Endodermal cell (in vitro differentiated cells): ENCODE results near the gene NKAIN1. TPM values are rescaled to one million over a fixed set of nuclear protein-coding genes. Genes with fewer than 3 reads are reported as not detected.

Experiments
- DNase-seq: peaks from one replicate; pipeline ENCODE4 v3.0.0-alpha.2; 2017
- H3K27ac ChIP-seq: 2 replicates; pipeline ENCODE4 v1.5.1; 2013; ENCODE audit warnings: mild to moderate bottlenecking, low read depth, low read length, moderate library complexity
- H3K27me3 ChIP-seq: 2 replicates; pipeline ENCODE4 v1.6.1; 2013; ENCODE audit warnings: mild to moderate bottlenecking, low read length, moderate library complexity; ENCODE audit not compliant: insufficient read depth, control insufficient read depth, poor library complexity, severe bottlenecking
- H3K36me3 ChIP-seq: 2 replicates; pipeline ENCODE4 v1.7.0; 2013; ENCODE audit warnings: mild to moderate bottlenecking, low read length, moderate library complexity; ENCODE audit not compliant: control insufficient read depth, insufficient read depth
- H3K4me1 ChIP-seq: one replicate; pipeline ENCODE4 v1.7.0; 2013; ENCODE audit warnings: low read length; ENCODE audit not compliant: control insufficient read depth, insufficient read depth
- H3K4me3 ChIP-seq: 2 replicates; pipeline ENCODE4 v1.5.1; 2013; ENCODE audit warnings: mild to moderate bottlenecking, low read length, moderate library complexity
- H3K9ac ChIP-seq: 2 replicates; pipeline ENCODE4 v1.6.1; 2013; ENCODE audit warnings: mild to moderate bottlenecking, low read length, moderate library complexity; ENCODE audit not compliant: poor library complexity, severe bottlenecking; ENCODE audit errors: extremely low read depth
- H3K9me3 ChIP-seq: 2 replicates; pipeline ENCODE4 v1.6.1; 2013; ENCODE audit warnings: mild to moderate bottlenecking, low read length, moderate library complexity; ENCODE audit not compliant: control insufficient read depth
- H3K27ac Mint-ChIP-seq: 2 replicates; pipeline ENCODE4 v1.8.0; 2020; ENCODE audit warnings: mixed read lengths
- H3K27me3 Mint-ChIP-seq: 2 replicates; pipeline ENCODE4 v1.8.0; 2021; ENCODE audit warnings: mild to moderate bottlenecking, mixed read lengths; ENCODE audit not compliant: insufficient read depth
- H3K36me3 Mint-ChIP-seq: 2 replicates; pipeline ENCODE4 v1.8.0; 2020; ENCODE audit warnings: low read depth, mixed read lengths
- H3K4me1 Mint-ChIP-seq: 2 replicates; pipeline ENCODE4 v1.8.0; 2020; ENCODE audit warnings: mixed read lengths
- H3K4me3 Mint-ChIP-seq: 2 replicates; pipeline ENCODE4 v1.8.0; 2020; ENCODE audit warnings: mild to moderate bottlenecking, moderate library complexity, mixed read lengths
- H3K9me3 Mint-ChIP-seq: 2 replicates; pipeline ENCODE4 v1.8.0; 2020; ENCODE audit warnings: mild to moderate bottlenecking, mixed read lengths
- WGBS, 2 experiments: methylation state at CpG; one replicate each; pipeline versions ENCODE4 v1.1.5 to v1.1.7; 2013; ENCODE audit warnings: missing lambda C conversion rate in 2 of 2, mixed read lengths in 1 of 2; ENCODE audit not compliant: insufficient coverage in 1 of 2, insufficient read length in 1 of 2; 5-methylcytosine and 5-hydroxymethylcytosine counted together
- total RNA-seq, 2 donors: library from RNA; stranded (reverse); fragmentation: NEBNext Ultra II Directional in 1 of 2; extraction: Animal tissue kit (Norgen Biotek cat#: 25700) in 1 of 2; gene quantifications; 2 replicates in 1 of 2; 3 replicates in 1 of 2; pipeline ENCODE4 v1.2.1, GENCODE V29; 2021
- TF ChIP-seq, protein P1 (sequence below): fragments of 200-600 bp; sonication (generic); conservative IDR thresholded peaks from 2 replicates; pipeline ENCODE4 v1.5.0; 2021; ENCODE audit warnings: antibody characterized with exemption, mild to moderate bottlenecking

The NKAIN1 gene
- total RNA-seq, 2 donors from 2014 or later = 7.0 to 13.2 TPM

DNA sequence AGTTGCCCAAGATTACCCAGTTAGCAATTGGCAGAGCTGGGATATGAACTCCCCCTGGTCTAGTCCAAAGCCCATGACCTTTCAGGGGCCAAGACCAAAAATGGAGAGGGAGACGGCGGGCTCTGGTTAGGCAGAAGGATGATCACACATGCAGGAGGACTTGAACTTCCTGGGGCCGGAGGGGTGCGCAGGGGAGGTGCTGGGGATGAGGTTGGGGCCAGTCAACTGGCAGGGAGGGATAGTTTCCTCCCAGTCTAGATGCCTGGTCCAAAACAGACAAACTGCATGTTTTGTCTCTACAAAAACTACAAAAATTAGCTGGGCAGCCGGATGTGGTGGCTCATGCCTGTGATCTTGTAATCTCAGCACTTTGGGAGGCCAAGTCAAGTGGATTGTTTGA, 78.1 kb downstream of the NKAIN1 start:
- no peaks in the 10 kb centered on the region for H3K9me3 ChIP-seq
- TF ChIP-seq, protein P1, sequence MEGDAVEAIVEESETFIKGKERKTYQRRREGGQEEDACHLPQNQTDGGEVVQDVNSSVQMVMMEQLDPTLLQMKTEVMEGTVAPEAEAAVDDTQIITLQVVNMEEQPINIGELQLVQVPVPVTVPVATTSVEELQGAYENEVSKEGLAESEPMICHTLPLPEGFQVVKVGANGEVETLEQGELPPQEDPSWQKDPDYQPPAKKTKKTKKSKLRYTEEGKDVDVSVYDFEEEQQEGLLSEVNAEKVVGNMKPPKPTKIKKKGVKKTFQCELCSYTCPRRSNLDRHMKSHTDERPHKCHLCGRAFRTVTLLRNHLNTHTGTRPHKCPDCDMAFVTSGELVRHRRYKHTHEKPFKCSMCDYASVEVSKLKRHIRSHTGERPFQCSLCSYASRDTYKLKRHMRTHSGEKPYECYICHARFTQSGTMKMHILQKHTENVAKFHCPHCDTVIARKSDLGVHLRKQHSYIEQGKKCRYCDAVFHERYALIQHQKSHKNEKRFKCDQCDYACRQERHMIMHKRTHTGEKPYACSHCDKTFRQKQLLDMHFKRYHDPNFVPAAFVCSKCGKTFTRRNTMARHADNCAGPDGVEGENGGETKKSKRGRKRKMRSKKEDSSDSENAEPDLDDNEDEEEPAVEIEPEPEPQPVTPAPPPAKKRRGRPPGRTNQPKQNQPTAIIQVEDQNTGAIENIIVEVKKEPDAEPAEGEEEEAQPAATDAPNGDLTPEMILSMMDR = no peak
- Mint-ChIP-seq H3K4me3 (no peak overlapping the region), H3K36me3 (peaks cover 10% of the 10 kb centered on the region), H3K9me3 (no peaks in the 10 kb centered on the region), H3K27ac (peak overlapping the region; percentile 0), H3K27me3 (no peaks in the 10 kb centered on the region), H3K4me1 (peaks cover 17% of the 10 kb centered on the region)
- no peak overlapping the region for H3K27ac ChIP-seq
- no peaks in the 10 kb centered on the region for H3K36me3 ChIP-seq
- no peaks in the 10 kb centered on the region for H3K4me1 ChIP-seq
- DNase-seq = no peak
- no peaks in the 10 kb centered on the region for H3K27me3 ChIP-seq
- H3K4me3 ChIP-seq = no peak overlapping the region
- no peak overlapping the region for H3K9ac ChIP-seq
- 95 to 99% methylated on average over 4 to 5 of the region's 5 CpGs for WGBS, 2 experiments

DNA sequence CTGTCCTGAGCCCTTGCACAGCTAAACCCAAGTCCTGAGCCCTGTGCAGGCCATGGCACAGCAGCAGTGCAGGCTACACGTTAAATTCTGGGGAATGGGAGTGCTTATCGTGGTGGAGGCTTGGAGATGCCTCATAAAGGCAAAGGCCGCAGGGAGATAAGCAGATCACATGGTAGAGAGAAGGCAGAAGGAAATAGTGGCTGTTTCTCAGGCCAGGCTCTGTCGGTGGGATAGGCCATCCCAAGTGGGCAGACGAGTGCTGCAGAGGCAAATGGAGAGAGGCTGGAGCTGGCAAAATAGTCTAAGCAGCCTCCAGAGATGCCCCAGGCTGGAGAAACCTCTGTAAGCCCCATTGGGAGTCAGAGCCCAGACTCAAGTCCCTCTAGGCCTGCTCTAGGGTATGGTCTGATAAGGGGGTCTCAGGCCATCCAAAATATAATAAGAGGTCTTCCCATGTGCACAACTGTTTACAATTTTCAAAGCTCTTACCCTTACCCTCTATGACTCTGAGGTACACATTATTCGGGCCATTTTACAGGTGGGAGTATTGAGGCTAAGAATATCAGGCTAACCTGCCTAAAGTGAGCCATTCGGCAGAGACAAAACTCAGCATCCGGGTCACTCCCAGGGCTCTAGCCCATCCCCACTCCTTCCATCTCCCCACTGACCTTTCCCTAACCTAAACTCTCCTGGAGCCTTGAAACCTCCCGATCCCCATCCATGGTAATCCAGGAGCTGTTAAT, 79.6 kb downstream of the NKAIN1 start:
- no peaks in the 10 kb centered on the region for H3K27me3 ChIP-seq
- H3K36me3 ChIP-seq = no peaks in the 10 kb centered on the region
- H3K4me3 Mint-ChIP-seq = no peak overlapping the region
- no peaks in the 10 kb centered on the region for H3K27me3 Mint-ChIP-seq
- no peak overlapping the region for H3K4me3 ChIP-seq
- 82 to 91% methylated on average over 4 to 9 of the region's 9 CpGs for WGBS, 2 experiments
- peaks cover 16% of the 10 kb centered on the region for H3K4me1 Mint-ChIP-seq
- no peaks in the 10 kb centered on the region for H3K4me1 ChIP-seq
- no peak overlapping the region for H3K9ac ChIP-seq
- peaks cover 13% of the 10 kb centered on the region for H3K36me3 Mint-ChIP-seq
- TF ChIP-seq, protein P1 = no peak
- H3K9me3 ChIP-seq = no peaks in the 10 kb centered on the region
- no peak overlapping the region for H3K27ac Mint-ChIP-seq
- no peak overlapping the region for H3K27ac ChIP-seq
- DNase-seq = no peak
- H3K9me3 Mint-ChIP-seq = no peaks in the 10 kb centered on the region

DNA sequence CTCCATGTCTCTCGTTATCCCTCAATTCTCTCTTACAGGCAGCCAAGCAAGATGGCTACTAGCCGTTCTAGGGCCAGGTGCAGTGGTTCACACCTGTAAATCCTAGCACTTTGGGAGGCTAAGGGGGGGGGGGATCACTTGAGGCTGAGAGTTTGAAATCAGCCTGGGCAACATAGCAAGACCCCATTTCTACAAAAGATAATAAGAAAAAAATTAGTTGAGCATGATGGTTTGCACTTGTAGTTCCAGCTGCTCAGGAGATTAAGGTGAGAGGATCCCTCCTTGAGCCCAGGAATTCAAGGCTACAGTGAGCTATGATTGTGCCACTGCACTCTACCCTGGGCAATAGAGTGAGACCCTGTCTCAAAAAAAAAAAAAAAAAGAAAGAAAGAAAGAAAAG, 80.4 kb downstream of the NKAIN1 start:
- Mint-ChIP-seq H3K36me3 (peaks cover 13% of the 10 kb centered on the region), H3K4me3 (no peak overlapping the region), H3K4me1 (peaks cover 18% of the 10 kb centered on the region), H3K27me3 (no peaks in the 10 kb centered on the region), H3K9me3 (peaks cover 2% of the 10 kb centered on the region), H3K27ac (no peak overlapping the region)
- no peak overlapping the region for H3K4me3 ChIP-seq
- no peak overlapping the region for H3K27ac ChIP-seq
- TF ChIP-seq, protein P1 = no peak
- H3K9ac ChIP-seq = no peak overlapping the region
- WGBS, 2 experiments = 80 to 100% methylated on average over 1 to 2 of the region's 2 CpGs
- no peaks in the 10 kb centered on the region for H3K36me3 ChIP-seq
- no peaks in the 10 kb centered on the region for H3K9me3 ChIP-seq
- no peaks in the 10 kb centered on the region for H3K27me3 ChIP-seq
- DNase-seq = no peak
- no peaks in the 10 kb centered on the region for H3K4me1 ChIP-seq
